ENCODE data around the gene ONECUT3. TPM values are rescaled to one million over a fixed set of nuclear protein-coding genes. Genes with fewer than 3 reads are reported as not detected.

Gene ONECUT3
- total and polyA plus RNA-seq, 2 of the 4 experiments (the other 2 are of a cell fraction) = not detected

DNA sequence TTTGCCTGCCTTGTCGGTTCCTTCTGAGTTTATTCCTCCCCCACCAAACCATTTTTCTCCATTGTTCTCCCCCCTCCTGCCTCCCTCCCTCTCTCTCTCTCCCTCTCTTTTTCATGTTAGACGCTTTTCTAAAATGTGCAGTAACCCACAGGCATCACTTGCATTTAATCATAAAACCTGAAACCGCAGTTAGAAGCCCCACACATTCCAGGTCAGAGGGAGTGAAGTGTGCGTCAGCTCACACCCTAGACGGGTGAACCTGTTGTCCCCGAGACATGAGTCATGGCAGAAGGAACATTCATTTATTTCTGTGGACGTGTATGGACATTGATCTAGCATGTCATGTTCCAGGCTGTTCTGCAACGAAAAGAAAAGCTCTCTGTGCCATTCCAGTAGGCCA lies 19.9 kb downstream of the ONECUT3 start:
- no peak overlapping the region for H2BK20ac ChIP-seq (ENCODE audit: low read depth, low read length)
- no peaks in the 10 kb centered on the region for H3K79me1 ChIP-seq (ENCODE audit: low read depth in 1 of 2, low read length in 2 of 2)
- H4K20me1 ChIP-seq (ENCODE audit: insufficient read depth, low read length) = no peaks in the 10 kb centered on the region
- H3K18ac ChIP-seq (ENCODE audit: low read depth, low read length) = no peak overlapping the region
- no peaks in the 10 kb centered on the region for H3K4me1 ChIP-seq (ENCODE audit: control insufficient read depth, insufficient read depth, low read length)
- H3K9me3 ChIP-seq (ENCODE audit: control insufficient read depth, insufficient read depth, low read length) = peaks cover 21% of the 10 kb centered on the region
- no peak overlapping the region for H4K91ac ChIP-seq (ENCODE audit: insufficient read depth, low read depth, low read length)
- no peak overlapping the region for H4K8ac ChIP-seq (ENCODE audit: low read depth in 2 of 2, low read length in 2 of 2)
- no peaks in the 10 kb centered on the region for H3K36me3 ChIP-seq (ENCODE audit: control insufficient read depth, insufficient read depth, low read length)
- no peak for TF ChIP-seq BHLHE40 (IDR thresholded peaks at IDR 0.05; ENCODE audit: low read depth, low read length)
- TF ChIP-seq, protein P1, sequence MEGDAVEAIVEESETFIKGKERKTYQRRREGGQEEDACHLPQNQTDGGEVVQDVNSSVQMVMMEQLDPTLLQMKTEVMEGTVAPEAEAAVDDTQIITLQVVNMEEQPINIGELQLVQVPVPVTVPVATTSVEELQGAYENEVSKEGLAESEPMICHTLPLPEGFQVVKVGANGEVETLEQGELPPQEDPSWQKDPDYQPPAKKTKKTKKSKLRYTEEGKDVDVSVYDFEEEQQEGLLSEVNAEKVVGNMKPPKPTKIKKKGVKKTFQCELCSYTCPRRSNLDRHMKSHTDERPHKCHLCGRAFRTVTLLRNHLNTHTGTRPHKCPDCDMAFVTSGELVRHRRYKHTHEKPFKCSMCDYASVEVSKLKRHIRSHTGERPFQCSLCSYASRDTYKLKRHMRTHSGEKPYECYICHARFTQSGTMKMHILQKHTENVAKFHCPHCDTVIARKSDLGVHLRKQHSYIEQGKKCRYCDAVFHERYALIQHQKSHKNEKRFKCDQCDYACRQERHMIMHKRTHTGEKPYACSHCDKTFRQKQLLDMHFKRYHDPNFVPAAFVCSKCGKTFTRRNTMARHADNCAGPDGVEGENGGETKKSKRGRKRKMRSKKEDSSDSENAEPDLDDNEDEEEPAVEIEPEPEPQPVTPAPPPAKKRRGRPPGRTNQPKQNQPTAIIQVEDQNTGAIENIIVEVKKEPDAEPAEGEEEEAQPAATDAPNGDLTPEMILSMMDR (conservative IDR thresholded peaks at IDR 0.05; ENCODE audit: low read depth, low read length) = no peak
- no peak for TF ChIP-seq CEBPB (IDR thresholded peaks at IDR 0.05; ENCODE audit: low read depth, low read length)
- TF ChIP-seq RCOR1 (IDR thresholded peaks at IDR 0.05; ENCODE audit: insufficient replicate concordance, low read length) = no peak
- TF ChIP-seq MAZ (IDR thresholded peaks at IDR 0.05; ENCODE audit: borderline replicate concordance, low read depth, low read length) = no peak
- no peak for TF ChIP-seq FOS (IDR thresholded peaks at IDR 0.05; ENCODE audit: low read depth, low read length)
- no peak for TF ChIP-seq RFX5 (IDR thresholded peaks at IDR 0.05; ENCODE audit: low read depth, low read length)
- no peak for TF ChIP-seq RAD21 (IDR thresholded peaks at IDR 0.05; ENCODE audit: low read length)
- no peak for TF ChIP-seq POLR2A (IDR thresholded peaks at IDR 0.05; ENCODE audit: low read depth, low read length)
- no peak for TF ChIP-seq SMC3 (IDR thresholded peaks at IDR 0.05; ENCODE audit: low read depth, low read length)
- H2AFZ ChIP-seq (replicated peaks; ENCODE audit: low read length, poor library complexity) = no peak overlapping the region
- no peak for DNase-seq
- H4K5ac ChIP-seq (ENCODE audit: low read depth, low read length) = no peak overlapping the region
- 43% methylated on average over 3 of the region's 8 CpGs; no CpG with 5 or more reads in 1 of the 2 experiments for WGBS, 2 experiments (ENCODE audit: extremely low coverage in 2 of 2, insufficient read length in 1 of 2)
- no peak for ATAC-seq (ENCODE audit: low read depth)
- H3K9me1 ChIP-seq (ENCODE audit: insufficient read depth, low read length) = no peaks in the 10 kb centered on the region
- H3K23ac ChIP-seq (ENCODE audit: low read depth, low read length) = no peak overlapping the region
- no peak overlapping the region for H2AK5ac ChIP-seq (ENCODE audit: low read depth, low read length)
- dilution Hi-C loops (cut with HindIII; ENCODE audit: low sequenced_read_pairs, unreplicated experiment) = no loop called here
- in situ Hi-C loops (cut with MboI; ENCODE audit: low sequenced_read_pairs) = no loop called here
- H2BK120ac ChIP-seq (ENCODE audit: low read depth, low read length) = no peak overlapping the region
- H3K27me3 ChIP-seq (ENCODE audit: control insufficient read depth, insufficient read depth, low read length) = peaks cover 59% of the 10 kb centered on the region
- no peak overlapping the region for H3K4me3 ChIP-seq (ENCODE audit: insufficient read depth, low read depth, low read length)
- no peak overlapping the region for H2AK9ac ChIP-seq (replicated peaks; ENCODE audit: low read depth, low read length, poor library complexity)
- ChIA-PET CTCF (interaction anchor here (0.9 kb wide), 1 partner anchor 9 kb away, joined by 3 read pairs; no protein-coding TSS in a partner anchor), POLR2A (ENCODE audit: unreplicated experiment) (no interaction called here)
- H3K56ac ChIP-seq (ENCODE audit: extremely low read depth, insufficient read depth, low read length) = no peak overlapping the region
- H2BK5ac ChIP-seq (ENCODE audit: low read depth, low read length, poor library complexity, severe bottlenecking) = no peak overlapping the region
- intact Hi-C loops (cut with micrococcal nuclease) = no loop called here
- no TSS peak for BruUV-seq (replicated peaks)
- H3K9ac ChIP-seq (ENCODE audit: low read depth, low read length) = no peak overlapping the region
- no peak overlapping the region for H3K4ac ChIP-seq (ENCODE audit: low read depth, low read length)
- H2BK15ac ChIP-seq (ENCODE audit: low read depth, low read length) = no peak overlapping the region
- H3K4me2 ChIP-seq (ENCODE audit: low read depth, low read length) = no peak overlapping the region
- no peak overlapping the region for H3K14ac ChIP-seq (replicated peaks; ENCODE audit: low read depth, low read length)
- H3K27ac ChIP-seq (ENCODE audit: insufficient read depth, low read length) = no peak overlapping the region
